ENCODE data around the gene SEMA4D. TPM values are rescaled to one million over a fixed set of nuclear protein-coding genes. Genes with fewer than 3 reads are reported as not detected.
A peak's percentile ranks its signal among the peaks of the same experiment; 100 is the strongest.

The SEMA4D gene
- total and polyA plus RNA-seq, 2 of the 13 experiments (the other 11 are each of a cell fraction or from before 2014, with no cell fraction given), result 0.13 to 0.16 TPM

DNA sequence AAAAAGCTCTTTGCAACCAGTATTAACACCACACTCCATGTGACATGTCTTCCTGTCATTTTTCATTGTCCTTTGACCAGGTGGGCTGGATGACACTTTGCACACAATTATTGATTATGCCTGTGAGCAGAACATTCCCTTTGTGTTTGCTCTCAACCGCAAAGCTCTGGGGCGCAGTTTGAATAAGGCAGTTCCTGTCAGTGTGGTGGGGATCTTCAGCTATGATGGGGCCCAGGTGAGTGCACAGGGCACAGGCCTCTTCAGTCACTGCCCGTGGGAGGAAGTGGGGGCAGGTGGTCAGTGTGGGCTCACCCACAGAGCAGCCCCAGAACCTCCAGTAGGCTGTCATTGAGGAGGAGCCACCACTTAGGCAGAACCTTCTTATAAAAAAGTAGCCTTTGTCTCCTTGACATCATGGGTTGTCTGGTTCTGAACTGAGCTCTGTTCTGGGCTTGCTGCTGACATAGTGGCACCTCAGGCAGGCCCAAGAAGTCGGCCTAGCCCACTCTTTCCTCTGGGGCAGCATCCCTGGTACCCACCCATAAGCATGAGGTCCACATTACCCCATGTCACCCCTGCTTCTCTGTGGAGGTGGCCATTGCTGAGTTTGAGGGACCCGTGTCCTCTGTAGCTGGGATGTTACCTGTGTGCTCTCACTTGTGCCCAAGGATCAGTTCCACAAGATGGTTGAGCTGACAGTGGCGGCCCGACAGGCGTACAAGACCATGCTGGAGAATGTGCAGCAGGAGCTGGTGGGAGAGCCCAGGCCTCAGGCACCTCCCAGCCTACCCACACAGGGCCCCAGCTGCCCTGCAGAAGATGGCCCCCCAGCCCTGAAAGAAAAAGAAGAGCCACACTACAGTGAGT lies 140.3 kb downstream of the SEMA4D start (continued):
- TF ChIP-seq, protein P1, sequence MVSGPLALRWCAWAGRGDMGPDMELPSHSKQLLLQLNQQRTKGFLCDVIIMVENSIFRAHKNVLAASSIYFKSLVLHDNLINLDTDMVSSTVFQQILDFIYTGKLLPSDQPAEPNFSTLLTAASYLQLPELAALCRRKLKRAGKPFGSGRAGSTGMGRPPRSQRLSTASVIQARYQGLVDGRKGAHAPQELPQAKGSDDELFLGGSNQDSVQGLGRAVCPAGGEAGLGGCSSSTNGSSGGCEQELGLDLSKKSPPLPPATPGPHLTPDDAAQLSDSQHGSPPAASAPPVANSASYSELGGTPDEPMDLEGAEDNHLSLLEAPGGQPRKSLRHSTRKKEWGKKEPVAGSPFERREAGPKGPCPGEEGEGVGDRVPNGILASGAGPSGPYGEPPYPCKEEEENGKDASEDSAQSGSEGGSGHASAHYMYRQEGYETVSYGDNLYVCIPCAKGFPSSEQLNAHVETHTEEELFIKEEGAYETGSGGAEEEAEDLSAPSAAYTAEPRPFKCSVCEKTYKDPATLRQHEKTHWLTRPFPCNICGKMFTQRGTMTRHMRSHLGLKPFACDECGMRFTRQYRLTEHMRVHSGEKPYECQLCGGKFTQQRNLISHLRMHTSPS (CRISPR knock-in tag; IDR thresholded peaks at IDR 0.05; ENCODE audit: low read depth), result peak; percentile 87
- TF ChIP-seq ZNF891 (CRISPR knock-in tag; IDR thresholded peaks at IDR 0.05) (peak; percentile 96; the same call in 1 of the 2 replicates), NCOA1 (CRISPR knock-in tag; IDR thresholded peaks at IDR 0.05) (no peak), ZKSCAN5 (CRISPR knock-in tag; IDR thresholded peaks at IDR 0.05) (no peak), ZNF713 (CRISPR knock-in tag; IDR thresholded peaks at IDR 0.05) (no peak), NR2F1 (CRISPR knock-in tag; IDR thresholded peaks at IDR 0.05) (peak; percentile 31 to 36; a peak in 2 of 4 replicates), ZNF574 (CRISPR knock-in tag; IDR thresholded peaks at IDR 0.05) (peak; percentile 46), FOXO4 (CRISPR knock-in tag; conservative IDR thresholded peaks at IDR 0.05) (no peak), SP140L (CRISPR knock-in tag; IDR thresholded peaks at IDR 0.05; ENCODE audit: borderline replicate concordance) (0 out of 2 replicates have a peak, but pooled peaks have one; percentile 48), ZNF687 (CRISPR knock-in tag; IDR thresholded peaks at IDR 0.05) (peak; percentile 95), BCL6 (CRISPR knock-in tag; IDR thresholded peaks at IDR 0.05) (peak; percentile 79), IRF2 (CRISPR knock-in tag; IDR thresholded peaks at IDR 0.05) (peak; percentile 89), NR2F6 (IDR thresholded peaks at IDR 0.05) (peak; percentile 81), NR2F6 (CRISPR knock-in tag; IDR thresholded peaks at IDR 0.05) (peak; percentile 82), JUNB (CRISPR knock-in tag; IDR thresholded peaks at IDR 0.05; ENCODE audit: borderline replicate concordance) (peak; percentile 75; the same call in 1 of the 2 replicates), ATRX (CRISPR knock-in tag; IDR thresholded peaks at IDR 0.05; ENCODE audit: borderline replicate concordance) (no peak)
- TF ChIP-seq, protein P2, sequence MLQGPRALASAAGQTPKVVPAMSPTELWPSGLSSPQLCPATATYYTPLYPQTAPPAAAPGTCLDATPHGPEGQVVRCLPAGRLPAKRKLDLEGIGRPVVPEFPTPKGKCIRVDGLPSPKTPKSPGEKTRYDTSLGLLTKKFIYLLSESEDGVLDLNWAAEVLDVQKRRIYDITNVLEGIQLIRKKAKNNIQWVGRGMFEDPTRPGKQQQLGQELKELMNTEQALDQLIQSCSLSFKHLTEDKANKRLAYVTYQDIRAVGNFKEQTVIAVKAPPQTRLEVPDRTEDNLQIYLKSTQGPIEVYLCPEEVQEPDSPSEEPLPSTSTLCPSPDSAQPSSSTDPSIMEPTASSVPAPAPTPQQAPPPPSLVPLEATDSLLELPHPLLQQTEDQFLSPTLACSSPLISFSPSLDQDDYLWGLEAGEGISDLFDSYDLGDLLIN (CRISPR knock-in tag; IDR thresholded peaks at IDR 0.05; ENCODE audit: borderline replicate concordance), result no peak
